Fibroblast of pulmonary artery (primary cell): ENCODE data around the gene ACTR3C.

Source experiments
- DNase-seq: peaks from one replicate; pipeline ENCODE4 v3.0.0-alpha.2; 2010; ENCODE audit warnings: low read depth
- H3K4me3 ChIP-seq: replicated peaks from 2 replicates; pipeline ENCODE4 v1.5.1; 2011; ENCODE audit warnings: low read depth, mild to moderate bottlenecking, control low read depth, low read length, moderate library complexity
- CTCF ChIP-seq: IDR thresholded peaks from 2 replicates; pipeline ENCODE4 v1.5.1; 2011; ENCODE audit warnings: mild to moderate bottlenecking, control low read depth, low read length, inconsistent platforms; ENCODE audit errors: missing control alignments

ACTR3C gene

GRCh38 chr7:150335108-150335773 lies 11.9 kb upstream of the ACTR3C start:
- no peak for TF ChIP-seq CTCF
- H3K4me3 ChIP-seq, result no peak overlapping the region
- peak; percentile 78 for DNase-seq

- no peak for TF ChIP-seq CTCF
- DNase-seq, result no peak
- H3K4me3 ChIP-seq, result no peak overlapping the region
Measured at GRCh38 chr7:150334108-150334507, 10.8 kb upstream of the ACTR3C start.

GRCh38 chr7:150333659-150334058 lies 10.3 kb upstream of the ACTR3C start:
- no peak for TF ChIP-seq CTCF
- no peak for DNase-seq
- no peak overlapping the region for H3K4me3 ChIP-seq

GRCh38 chr7:150332852-150333635 lies 9.7 kb upstream of the ACTR3C start:
- no peak for TF ChIP-seq CTCF
- H3K4me3 ChIP-seq, result no peak overlapping the region
- no peak for DNase-seq

- TF ChIP-seq CTCF, result no peak
- no peak for DNase-seq
- no peak overlapping the region for H3K4me3 ChIP-seq
Measured at GRCh38 chr7:150330211-150330885, 7.0 kb upstream of the ACTR3C start.

GRCh38 chr7:150329331-150330120 lies 6.2 kb upstream of the ACTR3C start:
- H3K4me3 ChIP-seq, result no peak overlapping the region
- no peak for TF ChIP-seq CTCF
- DNase-seq, result no peak
